ENCODE results near the gene LACTB.

The LACTB gene

DNA sequence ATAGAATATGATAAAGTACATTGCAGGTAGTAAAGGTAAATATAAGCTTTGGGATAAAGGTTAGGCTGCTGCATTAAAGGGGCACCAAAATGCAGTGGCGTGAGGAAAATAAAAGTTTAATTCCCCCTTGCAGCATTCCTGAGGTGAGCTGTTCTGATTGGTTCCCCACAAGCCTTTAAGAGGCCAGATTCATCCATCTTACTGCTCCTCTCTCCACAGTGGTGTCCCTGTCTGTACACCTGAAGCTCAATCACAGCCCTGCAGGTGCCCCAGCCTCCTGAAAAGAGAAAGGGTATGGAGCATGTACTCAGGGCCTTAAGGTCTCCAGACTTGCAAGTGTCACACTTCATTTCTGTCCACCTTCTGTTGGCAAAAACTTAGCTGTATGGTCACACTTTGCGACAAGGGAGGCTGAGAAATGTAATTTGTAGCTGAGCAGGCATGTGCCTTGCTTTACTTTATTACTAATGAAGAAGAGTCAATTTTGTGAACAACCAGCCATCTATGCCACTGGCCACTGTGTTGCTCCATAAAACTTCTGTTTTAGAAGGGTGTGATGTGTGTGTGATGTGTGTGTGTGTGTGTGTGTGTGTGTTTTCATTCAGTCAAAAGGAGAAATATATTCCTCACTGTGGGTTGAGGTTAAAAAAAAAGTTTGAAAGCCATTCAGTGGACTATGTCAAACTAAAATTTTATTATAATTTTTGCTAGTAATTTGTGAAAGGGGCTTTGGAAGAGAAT is 12.8 kb downstream of the LACTB start:
- peak; percentile 50 for DNase-seq

DNA sequence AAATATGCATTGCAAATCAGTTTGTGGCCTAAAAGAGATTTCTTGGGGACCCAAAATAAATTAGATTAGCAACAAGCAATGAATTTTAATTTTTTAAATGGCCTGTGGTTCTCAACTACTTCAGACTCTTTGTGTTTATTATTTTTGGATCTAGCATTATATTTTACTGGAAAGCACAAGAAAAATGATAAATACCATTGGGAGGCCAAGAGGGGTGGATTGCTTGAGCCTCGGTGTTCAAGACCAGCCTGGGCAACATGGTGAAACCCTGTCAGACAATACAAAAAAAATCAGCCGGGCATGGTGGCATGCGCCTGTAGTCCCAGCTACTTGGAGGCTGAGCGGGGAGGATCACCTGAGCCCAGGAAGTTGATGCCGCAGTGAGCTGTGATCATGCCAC is 13.6 kb downstream of the LACTB start:
- no peak for DNase-seq

DNA sequence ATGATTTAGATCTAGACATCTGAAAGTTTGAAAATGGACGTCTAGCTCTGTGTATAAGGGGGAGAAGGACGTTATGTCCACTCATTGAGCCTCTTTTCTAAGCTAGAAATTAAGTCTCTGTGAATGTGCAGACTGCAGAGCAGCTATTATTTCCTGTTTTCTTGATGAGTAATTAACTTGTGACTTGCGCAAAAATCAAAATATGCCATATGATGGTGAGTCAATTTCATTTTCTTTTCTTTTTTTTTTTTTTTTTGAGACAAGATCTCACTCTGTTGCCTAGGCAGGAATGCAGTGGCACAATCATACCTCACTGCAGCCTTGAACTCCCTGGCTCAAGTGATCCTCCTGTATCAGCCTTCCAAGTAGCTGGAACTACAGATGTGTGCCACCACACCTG is 14.1 kb downstream of the LACTB start:
- DNase-seq = peak; percentile 94

DNA sequence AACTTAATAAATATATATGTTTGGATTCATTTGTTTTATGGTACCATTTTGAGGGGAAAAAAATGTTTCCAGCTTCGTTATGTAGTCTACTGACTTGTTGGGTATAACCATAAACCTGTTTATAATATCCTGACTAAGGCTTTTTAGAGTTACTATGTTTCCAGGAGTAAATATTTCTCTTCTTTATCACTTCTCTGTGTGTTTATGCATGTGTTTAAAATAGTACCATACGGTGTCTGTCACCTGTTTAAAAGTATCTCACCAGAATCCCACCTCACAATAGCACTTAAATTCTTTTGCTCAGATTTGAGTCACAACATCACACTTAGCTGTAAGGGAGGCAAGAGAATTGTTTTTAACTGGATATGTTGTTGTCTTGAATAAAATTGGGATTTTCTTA is 15.1 kb downstream of the LACTB start:
- DNase-seq = no peak

DNA sequence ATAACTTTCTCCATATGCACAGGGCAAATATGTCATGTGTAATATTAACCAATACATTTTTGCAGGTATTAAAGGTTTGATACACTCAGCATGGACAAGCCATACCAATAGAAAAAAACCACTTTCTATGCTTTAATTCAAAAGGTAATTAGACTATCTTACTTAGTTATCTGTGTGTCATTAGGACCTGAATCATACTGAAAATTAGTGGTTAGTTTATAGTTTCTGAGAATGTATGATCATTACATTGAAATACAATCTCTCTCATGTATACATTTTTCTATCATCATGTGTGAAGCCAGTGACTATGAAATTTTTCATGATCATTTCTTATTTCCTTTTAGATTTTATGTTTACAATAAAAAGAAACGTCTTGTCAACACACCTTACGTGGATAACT is 19.3 kb downstream of the LACTB start:
- DNase-seq = no peak

DNA sequence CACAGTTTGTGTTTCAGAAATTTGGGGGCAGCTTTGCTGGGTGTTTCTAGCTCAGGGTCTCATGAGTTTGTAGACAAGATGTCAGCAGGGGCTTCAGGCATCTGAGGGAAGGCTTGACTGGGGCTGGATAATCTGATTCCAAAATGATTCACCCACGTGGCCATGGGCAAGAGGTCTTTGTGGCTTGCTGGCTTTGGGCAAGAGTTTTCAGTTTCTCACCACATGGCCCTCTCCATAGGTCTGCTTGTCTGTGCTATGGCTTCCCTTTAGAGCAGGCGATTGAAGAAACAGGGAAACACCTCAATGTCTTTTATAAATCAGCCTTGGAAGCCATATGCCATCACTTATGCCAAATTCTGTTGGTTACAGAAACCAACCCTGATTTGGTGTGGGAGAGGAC is 23.8 kb downstream of the LACTB start:
- no peak for DNase-seq

DNA sequence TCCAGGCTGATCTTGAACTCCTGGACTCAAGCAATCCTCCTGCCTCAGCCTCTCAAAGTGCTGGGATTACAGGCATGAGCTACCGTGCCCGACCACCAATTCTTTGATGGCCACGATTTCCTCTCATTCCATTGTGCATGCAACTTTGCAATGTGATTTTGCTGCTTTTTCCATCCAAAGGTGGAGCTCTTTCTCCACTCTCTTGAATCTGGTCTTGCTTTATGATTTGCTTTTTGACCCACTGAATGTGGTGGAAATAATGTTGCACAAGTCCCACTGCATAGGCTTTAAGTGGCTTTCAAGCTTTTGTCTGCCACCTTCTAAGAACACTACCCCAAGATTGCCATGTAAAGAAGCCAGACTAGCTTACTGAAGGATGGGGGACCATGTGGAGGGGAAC is 25.0 kb downstream of the LACTB start:
- DNase-seq = no peak

DNA sequence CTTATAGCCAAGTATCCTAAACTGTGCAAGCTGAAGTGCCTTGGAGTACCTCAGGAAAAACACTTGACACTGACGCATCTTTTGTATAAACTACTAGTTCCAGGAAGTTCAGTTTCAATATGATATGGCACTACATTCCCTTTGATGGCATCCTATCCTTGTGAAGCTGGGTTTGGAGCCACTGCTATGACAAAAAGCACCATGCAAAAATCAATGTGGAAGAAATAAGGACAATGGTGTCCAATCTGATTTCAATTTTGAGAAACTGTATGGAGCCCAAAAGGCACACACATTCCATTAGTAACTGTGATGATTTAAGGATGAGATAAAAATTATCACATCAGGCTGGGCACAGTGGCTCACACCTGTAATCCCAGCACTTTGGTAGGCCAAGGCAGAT is 30.0 kb downstream of the LACTB start:
- DNase-seq = no peak

DNA sequence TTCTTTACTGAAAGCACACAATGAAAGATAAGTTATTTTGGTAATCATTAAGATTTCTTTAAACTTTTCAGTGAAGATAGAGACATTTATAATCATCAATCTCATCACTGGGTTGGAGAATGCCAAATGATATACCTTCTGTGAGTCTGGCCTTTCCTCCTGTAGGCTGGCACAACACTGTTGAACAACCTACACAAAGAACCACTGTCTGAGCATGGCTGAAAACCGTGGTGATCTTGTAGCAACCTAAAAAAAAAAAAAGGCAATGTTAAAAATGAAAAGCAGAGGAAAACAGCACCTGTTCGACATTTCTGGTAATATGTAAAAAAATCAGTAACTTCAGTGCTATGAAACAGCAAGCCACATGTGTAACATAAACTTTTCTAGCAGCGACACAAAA is 33.8 kb downstream of the LACTB start:
- no peak for DNase-seq

DNA sequence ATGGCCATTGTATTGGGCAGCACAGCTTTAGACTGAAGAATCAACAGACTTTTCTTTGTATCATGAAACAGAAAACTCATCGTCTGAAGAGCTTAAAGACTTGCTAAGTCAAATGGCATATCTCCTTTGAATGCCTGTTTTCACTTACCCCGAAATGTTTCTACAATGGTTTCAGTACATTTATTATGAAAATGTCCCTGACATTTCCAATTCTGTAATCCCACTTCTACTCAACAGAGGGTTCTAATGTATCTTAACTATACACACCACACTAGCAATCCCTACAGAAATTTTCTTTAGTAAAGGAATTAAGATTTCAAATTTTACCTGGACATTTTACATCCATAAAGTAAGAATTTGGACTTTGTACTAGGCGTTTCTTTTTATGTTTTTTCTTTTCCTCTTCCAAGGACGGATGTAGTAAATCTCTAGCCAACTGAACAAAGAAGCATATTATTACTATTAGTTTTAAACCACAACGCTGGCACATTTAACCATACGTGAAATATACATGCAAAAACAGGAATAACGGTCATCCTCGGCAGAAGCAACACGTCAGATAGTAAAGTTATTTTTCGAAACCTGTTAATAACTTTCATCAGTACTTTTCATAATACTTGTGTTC is 34.5 kb downstream of the LACTB start:
- peak; percentile 35 for DNase-seq

DNA sequence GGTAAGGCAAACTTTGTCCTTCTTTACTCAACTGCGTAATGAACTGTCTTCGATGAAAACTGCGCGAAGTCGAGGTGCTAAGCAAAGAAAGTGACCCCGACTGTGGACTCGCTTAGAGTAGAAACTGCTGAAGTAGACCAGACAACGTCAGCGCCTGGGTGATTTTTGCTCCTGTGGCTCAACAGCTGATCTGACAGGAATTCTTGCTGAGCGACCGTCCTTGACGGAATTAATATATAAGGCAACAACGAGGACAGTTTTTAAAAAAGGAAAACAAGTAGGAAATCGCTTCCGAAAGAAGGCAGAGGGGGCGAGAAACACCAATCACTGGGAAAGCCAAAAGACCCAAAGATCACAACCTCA is 35.1 kb downstream of the LACTB start:
- DNase-seq = peak; percentile 67

DNA sequence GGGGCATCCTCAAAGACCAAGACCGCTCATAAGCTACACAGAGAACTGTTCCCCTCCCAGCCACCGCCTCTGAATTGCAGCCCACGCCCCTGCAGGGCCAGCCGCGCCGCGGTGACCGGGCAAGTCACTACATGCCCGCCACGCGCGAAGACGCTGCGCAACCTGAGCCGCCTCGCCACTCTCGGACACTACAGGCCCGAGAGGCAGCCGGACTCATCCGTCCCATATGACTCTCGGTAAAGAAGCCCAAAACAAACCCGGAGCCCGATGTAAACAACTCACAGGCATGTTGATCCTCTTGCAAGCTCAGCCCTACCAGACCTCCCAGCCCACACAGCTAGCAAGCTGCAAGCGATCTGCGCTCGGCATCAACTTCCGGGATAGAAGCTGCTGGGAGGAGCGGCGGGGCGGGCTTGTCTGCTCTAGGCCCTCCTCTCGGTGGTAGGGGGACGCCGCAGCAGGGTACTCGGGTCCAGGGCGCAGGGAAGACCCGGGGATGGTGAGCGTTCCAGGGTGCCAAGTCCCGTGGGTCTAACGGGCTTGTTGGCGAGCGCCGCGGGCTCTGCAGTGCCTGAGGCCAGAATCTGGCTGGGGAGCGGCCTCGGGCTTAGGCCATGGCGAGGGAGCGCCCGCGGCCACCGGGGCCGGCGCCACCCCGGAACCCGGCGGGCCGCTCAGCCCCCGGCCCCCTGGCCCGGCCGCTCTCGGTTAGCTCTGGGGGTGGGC is 35.6 kb downstream of the LACTB start, which contains the start of gene RPS27L:
Gene RPS27L (minus strand): TSS at position 360 of the 726 bp plus-strand sequence. CDS start 72 bp downstream, at position 288.
- DNase-seq = peak; percentile 94

DNA sequence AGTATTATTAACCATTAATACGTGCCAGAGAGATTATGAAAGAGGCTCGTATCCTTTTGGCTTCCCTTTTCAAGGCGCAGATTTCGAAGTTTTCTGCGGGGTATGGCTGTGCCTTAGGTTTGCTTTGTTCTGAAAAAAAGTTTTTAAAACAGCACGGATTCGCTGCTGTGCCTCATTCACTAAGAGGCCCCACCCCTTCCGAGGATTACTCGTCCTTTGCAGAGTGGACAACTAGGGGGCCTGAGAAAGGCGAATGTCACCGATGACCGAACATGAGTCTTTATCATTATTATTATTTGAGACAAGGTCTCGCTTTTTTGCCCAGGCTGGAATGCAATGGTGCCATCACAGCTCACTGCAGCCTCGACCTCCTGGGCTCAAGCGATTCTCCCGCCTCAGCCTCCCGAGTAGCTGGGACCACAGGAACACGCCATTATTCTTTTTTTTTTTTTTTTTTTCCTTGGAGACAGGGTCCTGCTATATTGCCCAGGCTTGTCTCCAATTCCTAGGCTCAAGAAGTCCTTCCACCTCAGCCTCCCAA is 36.3 kb downstream of the LACTB start:
- DNase-seq = peak; percentile 73

DNA sequence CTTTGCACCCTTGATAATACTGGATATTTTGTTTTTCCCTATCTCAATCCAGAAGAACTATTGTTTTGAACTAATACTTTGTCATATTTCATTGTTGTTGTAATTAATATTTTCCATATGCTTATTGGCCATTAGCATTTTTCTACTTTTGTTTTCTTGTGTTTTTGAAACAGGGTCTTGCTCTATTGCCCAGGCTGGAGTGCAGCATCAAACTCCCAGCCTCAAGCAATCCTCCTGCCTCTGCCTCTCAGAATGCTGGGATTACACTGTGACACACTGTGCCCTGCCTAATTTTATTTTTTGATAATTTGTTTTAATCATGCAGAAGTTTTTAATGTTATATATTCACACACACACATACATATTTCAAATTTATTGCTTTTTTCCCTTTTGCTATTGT is 39.0 kb downstream of the LACTB start:
- DNase-seq = no peak

DNA sequence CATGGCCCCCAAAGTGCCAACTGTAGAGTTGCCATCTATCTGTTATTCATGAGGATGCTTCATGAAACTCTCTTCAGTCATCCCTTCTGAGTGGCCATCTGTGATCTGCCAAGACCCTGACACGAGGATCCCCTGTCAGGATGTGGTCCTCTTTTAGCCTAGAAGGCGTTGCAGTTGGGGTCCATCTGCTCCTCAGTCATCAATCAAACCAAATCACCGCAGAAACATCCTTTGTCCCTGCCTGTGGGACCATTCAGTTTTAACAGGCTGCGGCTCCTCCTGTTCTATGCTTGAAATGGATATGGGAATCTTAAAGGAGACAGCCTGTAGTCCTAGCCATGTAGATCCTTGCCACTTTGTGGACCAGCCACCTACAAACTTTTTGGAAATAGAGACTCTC is 41.6 kb downstream of the LACTB start:
- DNase-seq = no peak

DNA sequence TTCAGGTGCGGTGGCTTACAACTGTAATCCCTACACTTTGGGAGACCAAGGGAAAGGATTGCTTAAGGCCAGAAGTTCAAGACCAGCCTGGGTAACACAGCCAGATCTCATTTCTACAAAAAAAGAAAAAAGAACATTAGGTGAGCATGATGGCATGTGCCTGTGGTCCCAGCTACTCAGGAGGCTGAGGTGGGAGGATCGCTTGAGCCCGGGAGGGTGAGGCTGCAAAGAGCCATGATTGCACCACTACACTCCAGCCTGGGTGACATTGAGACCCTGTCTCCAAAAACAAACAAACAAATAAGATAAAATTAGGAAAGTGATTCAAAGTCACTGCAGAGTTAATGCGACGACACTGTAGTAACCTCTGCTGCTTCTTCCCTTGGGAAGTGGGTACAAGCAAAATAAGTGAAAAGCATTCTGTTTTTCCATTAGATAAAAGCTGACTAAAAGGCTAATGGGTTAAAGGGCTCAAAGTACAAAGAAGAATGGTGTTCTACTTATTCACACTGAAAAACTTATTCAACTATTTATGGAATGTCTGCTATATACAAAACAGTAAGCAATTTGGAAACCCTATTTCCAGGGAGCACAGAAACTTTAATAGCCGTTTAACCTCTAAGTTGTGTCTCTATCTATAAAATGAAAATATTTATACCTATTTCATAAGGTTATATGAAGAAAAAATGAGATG is 43.7 kb downstream of the LACTB start:
- DNase-seq = no peak

DNA sequence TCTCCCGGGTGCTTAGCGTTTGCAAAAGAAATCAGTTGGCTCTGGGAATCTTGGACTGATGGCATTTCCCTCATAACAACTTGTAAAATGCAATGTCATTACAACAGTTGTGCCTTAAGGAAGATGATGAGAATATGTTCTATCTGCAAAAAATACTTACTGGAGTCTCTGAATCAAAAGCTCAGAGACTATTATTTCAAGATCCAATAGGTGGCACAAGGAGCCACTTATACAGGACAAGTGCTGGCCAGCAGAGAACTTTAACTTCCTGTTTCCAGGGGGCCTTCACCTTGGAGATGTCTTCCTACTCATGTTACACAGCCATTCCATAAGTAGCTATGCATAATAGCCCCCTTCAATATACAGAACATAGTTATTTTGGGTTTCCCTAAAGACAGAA is 44.6 kb downstream of the LACTB start:
- DNase-seq = peak; percentile 60

DNA sequence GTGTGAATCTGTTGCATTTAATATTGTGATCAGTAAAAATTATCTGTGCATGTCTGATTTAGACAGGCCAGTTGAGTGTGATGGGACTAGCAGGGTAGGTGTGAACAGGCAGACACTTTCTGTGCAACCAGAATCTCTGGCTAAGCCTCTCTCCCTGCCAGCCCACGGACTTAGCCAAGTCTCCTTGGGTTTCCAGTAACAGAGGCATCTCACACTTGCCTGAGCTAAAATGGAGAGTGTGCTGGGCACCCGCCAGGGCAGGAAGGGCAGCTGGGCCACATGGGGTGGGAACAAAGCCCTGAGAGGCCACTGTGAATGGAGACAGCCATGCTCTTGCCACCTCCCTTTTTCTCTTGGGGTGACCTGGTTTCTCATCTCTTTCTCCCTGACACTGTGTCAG is 48.1 kb downstream of the LACTB start:
- no peak for DNase-seq

DNA sequence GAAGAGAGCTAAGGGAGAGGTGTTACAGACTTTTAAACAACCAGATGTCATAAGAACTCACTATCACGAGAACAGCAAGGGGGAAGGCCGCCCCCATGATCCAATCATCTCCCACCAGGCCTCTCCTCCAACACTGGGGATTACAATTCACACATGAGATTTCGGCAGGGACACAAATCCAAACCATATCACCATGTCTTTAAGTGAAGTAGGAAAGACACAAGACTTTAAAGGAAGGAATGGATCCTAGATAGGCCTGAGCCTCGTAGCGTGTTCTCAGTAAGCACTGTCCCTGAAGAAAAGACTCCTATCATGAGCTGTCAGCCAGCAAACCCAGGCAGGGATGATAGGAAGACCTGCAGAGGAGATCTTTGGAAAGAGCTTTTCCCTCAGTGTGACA is 50.7 kb downstream of the LACTB start:
- no peak for DNase-seq

DNA sequence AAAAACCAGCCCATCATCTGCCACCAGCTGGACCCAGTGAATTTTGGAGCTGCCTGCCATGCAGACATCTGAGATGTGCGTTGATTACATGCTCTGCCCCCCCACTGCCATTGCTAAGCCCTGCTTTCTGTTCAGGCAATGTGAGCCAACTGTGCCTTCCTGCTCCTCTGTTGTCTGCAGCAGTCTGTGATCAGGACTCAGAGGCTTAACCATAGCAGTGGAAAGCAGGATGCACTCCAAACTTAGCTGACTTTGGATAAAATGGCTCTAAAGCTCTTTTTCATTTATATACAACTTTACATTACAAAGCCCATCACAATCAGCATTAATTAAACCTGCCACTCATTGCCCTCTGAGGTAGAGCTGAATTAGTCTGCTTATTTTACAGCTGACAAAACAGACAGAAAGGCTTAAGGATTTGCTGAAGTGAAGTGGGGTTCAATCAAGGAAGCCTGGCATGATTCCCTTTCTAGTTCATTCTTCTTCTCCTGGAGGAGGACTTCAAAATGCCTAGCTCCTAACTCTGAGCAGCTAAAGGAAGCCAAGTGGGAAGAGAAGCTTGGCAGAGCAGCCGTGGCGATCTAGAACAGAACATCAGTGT is 51.3 kb downstream of the LACTB start:
- DNase-seq = no peak

DNA sequence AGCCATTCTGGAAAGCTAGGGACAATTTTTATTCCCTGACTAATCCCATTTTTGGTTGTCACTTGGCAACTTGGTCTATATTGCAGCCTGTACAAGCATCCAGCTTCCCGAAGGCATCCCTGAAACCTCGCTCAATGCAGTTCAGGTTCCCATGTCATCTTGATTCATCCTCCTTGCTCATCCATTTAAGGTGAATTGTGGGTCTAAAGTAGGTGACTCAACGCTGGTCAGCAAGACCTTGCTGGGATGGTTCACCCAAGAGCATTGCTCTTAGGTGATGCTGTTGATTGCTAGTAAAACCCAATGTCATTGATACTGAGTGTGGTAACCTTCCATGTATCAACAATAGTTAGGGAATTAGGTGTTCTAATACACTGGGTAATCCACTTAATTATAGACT is 54.6 kb downstream of the LACTB start:
- DNase-seq = no peak

DNA sequence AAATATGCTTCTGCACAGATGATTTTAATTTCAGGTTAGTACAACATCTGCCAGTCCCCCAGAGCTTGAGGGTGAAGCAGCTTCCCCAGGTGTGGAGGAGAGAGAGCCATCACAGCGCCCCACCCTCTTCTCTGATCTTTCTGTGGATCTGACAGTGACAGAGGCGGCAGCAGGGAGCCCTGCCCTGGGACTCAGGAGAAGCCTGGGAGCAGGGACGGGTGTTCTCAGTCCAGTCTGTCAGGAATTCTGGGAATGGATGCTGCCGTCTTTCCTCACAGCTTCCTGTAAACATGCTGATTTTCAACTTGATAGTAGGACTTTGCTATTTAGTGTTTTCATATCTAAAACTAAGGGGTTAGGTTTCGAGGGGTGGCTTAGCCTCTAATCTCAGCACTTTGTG is 56.4 kb downstream of the LACTB start:
- no peak for DNase-seq

DNA sequence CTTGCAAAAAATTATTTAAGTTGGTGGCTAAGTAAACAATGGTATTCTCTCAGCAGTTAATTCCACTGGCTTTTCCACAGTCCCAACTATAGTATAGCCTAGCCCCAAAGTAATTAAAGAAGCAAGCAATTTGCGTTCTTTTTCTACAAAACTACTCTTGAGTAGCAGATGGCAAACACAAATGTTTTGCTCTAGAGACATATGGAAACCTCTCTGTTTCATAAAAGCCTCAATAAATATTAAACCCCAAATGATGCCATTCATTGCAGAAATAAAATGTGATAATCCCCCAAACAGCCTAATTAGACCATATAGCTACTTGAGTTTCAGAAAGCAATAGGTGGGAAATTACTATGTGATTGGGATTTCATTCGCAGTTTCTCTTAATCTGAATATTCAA is 59.1 kb downstream of the LACTB start:
- no peak for DNase-seq
